TTC549 (cell line): ENCODE measurements around the gene MTA2.
"Not testable (repeated sequence)": the region's sequence is repeated elsewhere in the genome, so short reads cannot be mapped to it uniquely, and the experiment has no call there.

Experiments
- FAIRE-seq: peaks from 2 replicates; lab custom pipeline; 2012; peaks lifted over from hg19 to GRCh38; lab: Jason Lieb, UNC

Gene MTA2

GRCh38 chr11:62592146-62592815 is 9.4 kb downstream of the MTA2 start:
- no peak for FAIRE-seq

DNA sequence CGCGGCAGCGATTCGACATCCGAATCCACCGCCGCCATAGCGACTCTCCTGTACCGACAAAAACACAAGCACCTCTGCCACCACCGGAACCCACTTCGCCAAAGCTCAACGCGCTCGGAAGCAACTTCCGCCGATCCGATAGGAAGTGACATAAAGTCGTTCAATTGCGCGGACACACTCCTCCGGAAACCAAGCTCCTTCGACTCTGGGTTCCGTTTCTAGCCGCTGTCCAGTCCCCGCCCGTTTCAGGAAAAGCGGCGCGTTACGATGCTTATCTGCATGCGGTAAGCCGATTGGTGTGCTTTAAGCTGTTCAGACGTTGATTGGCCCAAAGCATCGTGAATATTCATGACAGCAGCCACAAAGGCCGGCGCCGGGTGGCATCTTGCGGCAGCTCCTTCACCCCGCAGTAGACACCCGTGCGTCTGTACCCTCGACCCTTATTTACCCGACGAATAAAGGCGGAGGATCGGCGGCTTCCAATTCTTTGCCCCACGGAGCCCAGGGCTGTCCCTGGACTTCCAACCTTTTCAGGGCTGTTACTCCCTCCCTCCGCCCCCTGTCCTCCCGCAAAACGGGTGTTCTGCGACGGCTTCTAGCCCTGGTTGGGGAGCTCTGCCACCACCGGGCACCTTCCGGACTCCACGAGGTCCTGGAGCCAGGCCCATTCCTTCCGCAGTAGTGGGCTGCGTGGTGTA is 10.1 kb downstream of the MTA2 start, which contains the start of gene TUT1:
Gene TUT1, minus strand, starts transcription at position 76 of the 698 bp plus-strand sequence. Its CDS starts 38 bp downstream, at position 38.
- FAIRE-seq, result peak; percentile 92

DNA sequence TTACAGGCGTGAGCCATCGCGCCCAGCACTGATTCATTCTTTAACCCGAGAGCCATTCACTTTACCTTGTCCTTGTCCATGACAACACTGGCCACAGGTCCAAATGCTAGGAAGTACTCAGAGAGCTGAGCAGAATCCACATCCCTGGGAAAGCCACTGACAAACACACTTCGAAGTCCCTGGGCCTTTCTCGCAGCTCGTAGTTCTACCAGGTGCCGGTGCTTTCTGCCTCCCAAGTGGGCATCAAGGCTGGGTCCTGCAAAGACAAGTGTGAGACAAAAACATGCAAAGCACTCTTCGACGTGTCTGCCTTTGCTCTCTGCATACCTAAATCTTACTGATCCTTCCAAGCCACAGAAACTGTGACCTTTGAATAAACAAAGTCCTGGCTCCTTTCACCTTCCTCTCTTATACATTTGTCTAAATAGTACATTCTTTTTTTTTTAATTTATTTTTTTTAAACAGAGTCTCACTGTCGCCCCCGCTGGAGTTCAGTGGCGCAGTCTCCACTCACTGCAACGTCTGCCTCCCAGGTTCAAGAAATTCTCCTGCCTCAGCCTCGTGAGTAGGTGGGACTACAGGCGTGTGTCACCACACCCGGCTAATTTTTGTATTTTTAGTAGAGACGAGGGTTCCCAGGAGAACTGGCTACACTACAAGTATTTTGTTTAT is 12.6 kb downstream of the MTA2 start:
- no peak for FAIRE-seq

DNA sequence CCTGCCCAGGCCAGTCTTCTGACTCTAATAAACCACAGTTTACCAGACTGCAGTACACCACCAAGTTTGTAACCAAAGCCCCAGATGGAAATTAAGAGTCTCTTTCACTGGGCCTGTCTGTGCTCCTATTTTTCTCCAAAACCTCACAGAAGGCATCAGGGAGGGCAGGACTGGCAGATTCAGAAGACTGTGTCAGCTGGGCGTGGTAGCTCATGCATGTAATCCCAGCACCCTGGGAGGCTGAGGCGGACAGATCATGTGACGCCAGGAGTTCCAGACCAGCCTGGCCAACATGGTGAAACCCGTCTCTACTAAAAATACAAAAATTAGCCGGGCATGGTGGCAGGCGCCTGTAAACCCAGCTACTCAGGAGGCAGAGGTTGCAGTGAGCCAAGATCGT is 16.3 kb downstream of the MTA2 start:
- not testable (repeated sequence) for FAIRE-seq

- not testable (repeated sequence) for FAIRE-seq
Measured at GRCh38 chr11:62581735-62582134, 19.9 kb downstream of the MTA2 start.

DNA sequence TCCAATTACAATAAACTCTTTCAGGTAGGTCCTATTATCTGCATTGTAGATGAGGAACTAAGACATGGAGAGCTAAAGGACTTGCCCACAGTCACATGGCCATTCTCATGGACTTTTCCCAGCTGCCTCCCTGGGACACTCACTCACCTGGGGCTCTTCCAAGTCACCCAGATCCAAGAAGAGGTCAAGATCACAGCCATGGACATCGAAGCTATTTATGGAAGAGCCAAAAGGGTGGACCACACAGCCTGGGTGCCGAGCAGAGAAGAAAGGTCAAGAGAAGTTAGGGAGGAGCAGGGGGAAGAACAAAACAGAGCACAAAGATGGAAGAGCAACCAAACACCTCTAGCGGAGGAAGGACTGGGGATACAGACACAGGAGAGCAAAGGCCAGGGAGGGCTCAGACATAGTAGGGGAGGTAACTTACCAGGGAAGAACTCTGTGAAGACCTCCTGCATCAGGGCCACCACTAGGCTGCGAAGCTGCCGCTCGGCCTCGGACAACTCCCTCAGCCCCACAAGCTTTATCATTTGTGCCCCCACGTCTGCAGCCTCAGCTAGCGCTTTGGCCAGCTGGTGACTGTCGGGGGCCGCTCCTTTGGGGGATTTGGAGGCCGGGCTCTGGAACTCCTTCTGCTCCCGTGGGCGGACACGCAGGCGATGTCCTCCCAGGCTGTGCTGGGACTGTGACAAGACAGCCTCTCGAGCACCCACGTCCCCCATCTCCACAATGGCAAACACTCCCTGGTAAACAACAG is 20.5 kb downstream of the MTA2 start:
- FAIRE-seq, result no peak

GRCh38 chr11:62579252-62579651 is 22.4 kb downstream of the MTA2 start:
- FAIRE-seq, result no peak

DNA sequence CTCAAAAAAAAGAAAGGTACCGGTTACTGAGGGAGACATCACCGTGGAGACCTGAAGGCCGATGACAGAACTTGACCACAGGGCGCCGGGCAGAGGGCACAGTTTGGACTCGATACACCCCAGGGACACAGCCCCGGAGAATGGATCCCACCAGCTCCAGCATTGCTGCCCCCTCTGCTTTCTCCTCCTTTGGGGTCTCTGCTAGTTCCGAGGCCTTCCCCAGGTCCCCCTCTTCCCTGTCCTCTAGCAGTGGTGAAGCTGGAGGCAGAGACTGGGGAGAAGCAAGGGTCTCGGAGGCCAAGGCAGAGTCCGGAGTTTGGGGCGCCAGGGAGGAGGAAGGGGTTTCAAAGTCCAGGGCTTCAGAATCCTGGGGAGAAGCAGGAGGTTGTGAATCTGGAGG is 23.1 kb downstream of the MTA2 start:
- FAIRE-seq, result no peak

GRCh38 chr11:62577046-62577714 is 24.5 kb downstream of the MTA2 start:
- FAIRE-seq, result no peak

GRCh38 chr11:62575837-62576236 is 25.8 kb downstream of the MTA2 start:
- no peak for FAIRE-seq

GRCh38 chr11:62575156-62575555 is 26.5 kb downstream of the MTA2 start:
- no peak for FAIRE-seq

DNA sequence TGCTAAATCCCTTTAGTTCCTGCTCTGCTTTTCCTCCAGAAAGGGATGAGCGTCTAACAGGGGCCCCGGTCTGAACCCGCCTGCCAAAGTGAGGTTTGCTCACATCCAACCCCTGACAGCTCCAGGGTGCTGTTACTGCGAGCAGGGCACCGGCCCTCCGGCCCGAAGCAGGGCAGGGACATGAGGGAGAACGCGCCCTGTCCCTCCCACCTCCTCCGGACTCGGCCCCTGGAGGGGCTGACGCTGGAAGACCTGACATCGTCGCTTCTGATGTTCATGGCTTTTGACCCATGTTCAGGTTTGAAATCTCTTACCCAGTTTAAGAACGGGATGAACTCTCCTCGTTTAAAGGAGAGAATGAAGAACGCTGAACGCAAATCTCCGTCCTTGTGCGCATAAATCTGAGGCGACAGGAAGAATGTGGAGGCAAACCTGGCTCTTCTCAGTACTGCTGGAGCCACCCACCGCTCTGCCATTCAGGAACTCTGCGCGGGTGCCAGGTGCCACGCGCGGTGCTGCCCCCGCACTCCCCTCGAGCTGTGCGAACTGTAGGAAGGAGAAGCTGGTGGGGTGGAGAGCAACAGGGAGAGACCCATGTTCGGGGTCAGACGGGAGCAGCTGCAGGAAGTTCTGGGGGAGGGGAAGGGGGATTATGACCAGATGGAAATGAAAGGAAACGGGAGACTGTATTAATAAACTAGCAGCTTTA is 27.1 kb downstream of the MTA2 start:
- no peak for FAIRE-seq

- FAIRE-seq, result peak; percentile 82
Measured at GRCh38 chr11:62573592-62574362, 27.9 kb downstream of the MTA2 start, which contains the start of gene EEF1G. EEF1G (minus strand) TSS chr11:62573891; CDS start chr11:62573842, 49 bp downstream.

- FAIRE-seq, result no peak
Measured at GRCh38 chr11:62573006-62573591, 28.6 kb downstream of the MTA2 start.

DNA sequence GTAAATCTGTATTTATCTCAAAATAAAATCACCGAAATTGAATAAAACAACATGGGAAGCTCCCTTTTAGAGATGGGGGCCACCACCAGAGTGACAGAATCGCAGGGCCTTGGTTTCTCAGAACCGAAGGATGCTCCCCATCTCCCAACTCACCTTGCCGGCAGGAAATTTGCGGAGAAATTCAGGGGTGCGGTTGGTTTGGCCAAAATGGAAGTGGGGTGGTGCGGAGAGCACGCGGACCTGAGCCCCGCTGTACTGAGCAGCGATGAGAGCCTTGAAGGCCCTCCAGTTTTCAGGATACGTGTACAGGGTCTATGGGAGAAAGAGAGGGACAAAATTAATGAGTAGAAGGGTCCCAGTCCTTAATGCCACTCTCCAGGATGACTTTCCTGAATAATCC is 29.2 kb downstream of the MTA2 start:
- FAIRE-seq, result no peak

DNA sequence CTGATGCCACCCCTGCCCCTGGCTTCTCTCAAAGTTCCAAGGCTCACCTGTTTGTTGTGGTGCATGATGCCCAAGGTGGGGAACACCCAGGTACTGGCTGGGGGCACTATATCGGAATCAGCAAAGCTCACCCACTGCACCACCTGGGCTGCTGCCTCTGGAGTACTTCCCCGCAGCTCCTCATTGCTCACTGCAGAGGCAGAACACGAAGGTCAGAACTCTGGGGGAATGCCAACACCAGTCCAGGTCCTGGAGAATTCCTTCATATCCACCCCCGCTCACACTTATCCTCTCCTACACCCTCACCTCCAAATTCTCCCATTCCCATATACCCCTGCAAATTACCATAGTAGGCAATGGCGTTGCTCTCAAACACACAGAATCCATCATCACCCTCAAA is 30.2 kb downstream of the MTA2 start:
- not testable (repeated sequence) for FAIRE-seq

- FAIRE-seq, result not testable (repeated sequence)
Measured at GRCh38 chr11:62570903-62571302, 30.8 kb downstream of the MTA2 start.

GRCh38 chr11:62569611-62570010 is 32.1 kb downstream of the MTA2 start:
- FAIRE-seq, result no peak

GRCh38 chr11:62567018-62567633 is 34.5 kb downstream of the MTA2 start:
- no peak for FAIRE-seq

GRCh38 chr11:62566247-62566646 is 35.4 kb downstream of the MTA2 start:
- no peak for FAIRE-seq
